Inflammatory macrophage treated with lipopolysaccharide for 4 hours (primary cell): ENCODE measurements around the gene CLPTM1L.
"Not testable (repeated sequence)": the region's sequence is repeated elsewhere in the genome, so short reads cannot be mapped to it uniquely, and the experiment has no call there.

Experiments used
- DNase-seq: peaks from one replicate; pipeline ENCODE4 v3.0.0-alpha.2; 2020

Gene CLPTM1L

GRCh38 chr5:1285883-1286291, 59.0 kb downstream of the CLPTM1L start:
- no peak for DNase-seq

- no peak for DNase-seq
Observed at GRCh38 chr5:1285141-1285540, 59.8 kb downstream of the CLPTM1L start.

DNA sequence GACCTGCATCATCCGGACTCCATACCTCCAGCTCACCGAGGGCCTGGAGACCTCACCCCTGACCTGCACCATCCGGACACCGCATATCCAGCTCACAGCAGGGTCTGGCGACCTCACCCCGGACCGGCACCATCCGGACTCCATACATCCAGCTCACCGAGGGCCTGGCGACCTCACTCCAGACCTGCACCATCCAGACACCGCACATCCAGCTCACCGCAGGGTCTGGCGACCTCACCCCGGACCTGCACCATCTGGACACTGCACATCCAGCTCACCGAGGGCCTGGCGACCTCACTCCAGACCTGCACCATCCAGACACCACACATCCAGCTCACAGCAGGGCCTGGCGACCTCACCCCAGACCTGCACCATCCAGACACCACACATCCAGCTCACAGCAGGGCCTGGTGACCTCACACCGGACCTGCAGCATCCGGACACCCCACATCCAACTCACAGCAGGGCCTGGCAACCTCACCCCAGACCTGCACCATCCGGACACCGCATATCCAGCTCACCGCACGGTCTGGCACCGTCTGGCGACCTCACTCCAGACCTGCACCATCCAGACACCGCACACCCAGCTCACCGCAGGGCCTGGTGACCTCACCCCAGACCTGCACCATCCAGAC, 60.4 kb downstream of the CLPTM1L start:
- not testable (repeated sequence) for DNase-seq

DNA sequence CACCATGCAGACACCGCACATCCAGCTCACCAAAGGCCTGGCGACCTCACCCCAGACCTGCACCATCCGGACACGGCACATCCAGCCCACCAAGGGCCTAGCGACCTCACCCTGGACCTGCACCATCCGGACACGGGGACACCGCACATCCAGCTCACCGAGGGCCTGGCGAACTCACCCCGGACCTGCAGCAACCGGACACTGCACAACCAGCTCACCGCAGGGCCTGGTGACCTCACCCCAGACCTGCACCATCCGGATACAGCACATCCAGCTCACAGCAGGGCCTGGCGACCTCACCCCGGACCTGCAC, 61.2 kb downstream of the CLPTM1L start:
- not testable (repeated sequence) for DNase-seq

DNA sequence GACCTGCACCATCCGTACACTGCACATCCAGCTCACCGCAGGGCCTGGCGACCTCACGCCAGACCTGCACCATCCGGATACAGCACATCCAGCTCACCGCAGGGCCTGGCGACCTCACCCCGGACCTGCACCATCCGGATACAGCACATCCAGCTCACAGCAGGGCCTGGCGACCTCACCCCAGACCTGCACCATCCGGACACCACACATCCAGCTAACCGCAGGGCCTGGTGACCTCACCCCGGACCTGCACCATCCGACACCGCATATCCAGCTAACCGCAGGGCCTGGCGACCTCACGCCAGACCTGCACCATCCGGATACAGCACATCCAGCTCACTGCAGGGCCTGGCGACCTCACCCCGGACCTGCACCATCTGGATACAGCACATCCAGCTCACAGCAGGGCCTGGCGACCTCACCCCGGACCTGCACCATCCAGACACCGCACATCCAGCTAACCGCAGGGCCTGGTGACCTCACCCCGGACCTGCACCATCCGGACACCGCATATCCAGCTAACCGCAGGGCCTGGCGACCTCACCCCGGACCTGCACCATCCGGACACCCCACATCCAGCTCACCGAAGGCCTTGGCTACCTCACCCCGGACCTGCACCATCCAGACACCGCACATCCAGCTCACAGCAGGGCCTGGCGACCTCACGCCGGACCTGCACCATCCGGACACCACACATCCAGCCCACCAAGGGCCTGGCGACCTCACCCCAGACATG, 61.7 kb downstream of the CLPTM1L start:
- not testable (repeated sequence) for DNase-seq

DNA sequence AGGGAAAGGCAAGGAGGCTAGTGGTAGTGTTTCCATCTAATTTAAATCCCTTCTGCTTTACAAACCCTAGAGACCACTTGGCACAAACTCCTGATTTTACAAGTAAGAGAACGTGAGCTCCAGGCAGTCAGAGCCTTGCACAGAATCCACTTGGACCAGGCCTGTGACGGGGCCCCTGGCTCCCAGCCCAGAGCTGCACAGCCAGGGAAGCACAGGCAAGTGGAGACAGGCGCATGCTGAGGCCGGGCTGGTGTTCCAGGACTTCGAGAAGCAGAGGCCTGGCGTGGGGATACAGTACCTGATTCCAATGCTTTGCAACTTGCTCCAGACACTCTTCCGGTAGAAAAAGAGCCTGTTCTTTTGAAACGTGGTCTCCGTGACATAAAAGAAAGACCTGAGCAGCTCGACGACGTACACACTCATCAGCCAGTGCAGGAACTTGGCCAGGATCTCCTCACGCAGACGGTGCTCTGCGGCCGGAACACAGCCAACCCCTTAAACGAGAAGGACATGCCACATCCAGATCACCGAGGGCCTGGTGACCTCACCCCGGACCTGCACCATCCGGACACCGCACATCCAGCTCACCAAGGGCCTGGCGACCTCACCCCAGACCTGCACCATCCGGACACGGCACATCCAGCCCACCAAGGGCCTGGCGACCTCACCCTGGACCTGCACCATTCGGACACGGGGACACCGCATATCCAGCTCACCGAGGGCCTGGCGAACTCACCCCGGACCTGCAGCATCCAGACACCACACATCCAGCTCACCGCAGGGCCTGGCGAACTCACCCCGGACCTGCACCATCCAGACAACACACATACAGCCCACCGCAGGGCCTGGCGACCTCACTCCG, 62.5 kb downstream of the CLPTM1L start:
- no peak for DNase-seq

DNA sequence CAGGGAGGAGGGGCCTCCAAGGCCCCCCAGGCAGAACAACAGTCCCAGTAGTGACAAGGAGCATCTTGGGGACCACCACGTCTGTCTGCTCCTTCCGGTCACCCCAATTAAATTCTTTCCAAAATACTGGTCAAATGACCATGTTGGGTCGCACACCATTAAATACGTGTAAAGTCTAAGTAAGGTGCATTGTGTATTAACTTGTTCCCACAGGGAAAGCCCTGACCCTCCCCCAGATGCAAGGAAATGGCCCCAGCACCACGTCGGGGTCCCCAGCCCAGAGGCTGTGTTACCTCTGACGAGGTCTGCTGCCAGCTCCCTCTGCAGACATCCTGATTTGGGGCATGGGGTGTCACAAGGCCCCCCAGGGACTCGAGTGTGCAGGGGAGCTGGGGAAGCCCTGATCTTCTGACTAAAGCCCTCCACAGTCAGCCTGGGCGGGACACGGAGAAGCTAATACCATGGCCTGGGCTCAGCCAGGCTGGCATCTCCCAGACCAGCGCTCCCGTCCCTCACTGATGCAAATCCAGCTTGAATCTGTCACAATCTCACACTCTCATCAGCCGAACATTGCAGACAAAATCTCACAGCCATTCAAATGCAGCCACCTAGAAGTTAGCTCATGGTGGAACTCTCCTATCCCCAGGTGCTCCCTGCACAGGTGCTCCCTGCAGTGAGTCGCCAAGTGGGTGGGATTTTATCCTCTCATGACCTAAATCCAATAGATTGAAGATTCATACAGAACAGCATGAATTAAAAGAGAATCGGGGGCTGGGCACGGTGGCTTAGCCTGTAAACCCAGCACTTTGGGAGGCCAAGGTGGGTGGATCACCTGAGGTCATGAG, 63.6 kb downstream of the CLPTM1L start:
- no peak for DNase-seq

DNA sequence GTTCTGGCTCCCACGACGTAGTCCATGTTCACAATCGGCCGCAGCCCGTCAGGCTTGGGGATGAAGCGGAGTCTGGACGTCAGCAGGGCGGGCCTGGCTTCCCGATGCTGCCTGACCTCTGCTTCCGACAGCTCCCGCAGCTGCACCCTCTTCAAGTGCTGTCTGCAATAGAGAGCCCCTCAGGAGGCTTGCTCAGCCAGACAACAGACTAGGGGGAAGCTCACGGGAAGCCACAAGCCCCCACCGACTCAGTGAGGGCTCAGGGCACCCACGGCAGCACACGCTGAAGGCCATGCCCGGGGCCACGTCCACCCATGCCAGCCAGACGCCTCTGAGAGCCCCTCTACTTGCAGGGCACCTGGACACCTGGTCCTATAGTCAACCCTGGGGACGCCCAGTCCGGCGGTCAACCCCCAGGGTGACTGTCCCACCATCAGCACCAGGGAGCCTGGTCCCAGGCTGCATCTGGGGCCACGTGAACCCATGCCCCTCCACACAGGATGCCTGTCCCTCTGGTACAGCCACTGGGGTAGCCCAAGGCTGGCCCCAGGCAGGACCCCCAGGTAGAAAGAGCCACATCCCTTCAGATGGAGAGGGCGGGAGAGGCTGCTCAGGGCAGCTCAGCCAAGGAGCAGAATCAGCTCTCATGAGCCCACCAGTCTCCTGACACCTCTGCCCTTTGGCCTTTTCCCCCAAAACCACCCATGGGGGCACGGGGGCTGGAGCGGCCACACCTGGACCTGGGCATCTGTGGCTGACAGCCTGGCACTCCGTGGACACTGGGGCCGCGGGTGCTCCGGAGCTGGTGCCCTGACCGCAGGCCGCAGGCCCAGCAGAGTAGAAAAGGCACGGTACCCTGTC, 64.5 kb downstream of the CLPTM1L start:
- no peak for DNase-seq

GRCh38 chr5:1279443-1280151, 65.3 kb downstream of the CLPTM1L start:
- no peak for DNase-seq

GRCh38 chr5:1278656-1279442, 66.0 kb downstream of the CLPTM1L start:
- no peak for DNase-seq

DNA sequence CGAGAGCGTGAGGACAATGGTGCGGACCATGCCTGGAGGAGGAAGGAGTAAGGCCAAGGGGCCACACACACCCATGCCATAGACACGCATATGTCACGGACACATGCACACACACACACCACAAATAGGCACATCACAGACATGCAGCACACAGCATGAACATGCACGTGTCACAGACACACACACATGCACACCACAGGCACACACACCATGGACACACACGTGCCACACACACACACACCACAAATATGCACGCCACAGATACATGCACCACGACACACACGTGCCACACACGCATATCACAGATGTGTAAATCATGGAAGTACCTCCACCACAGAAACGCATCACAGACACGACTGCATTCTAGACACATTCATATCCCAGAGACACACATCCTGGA, 66.7 kb downstream of the CLPTM1L start:
- no peak for DNase-seq

- DNase-seq: no peak
Observed at GRCh38 chr5:1277781-1278180, 67.1 kb downstream of the CLPTM1L start.

- no peak for DNase-seq
Observed at GRCh38 chr5:1277331-1277730, 67.6 kb downstream of the CLPTM1L start.

GRCh38 chr5:1276930-1277329, 68.0 kb downstream of the CLPTM1L start:
- DNase-seq: no peak

DNA sequence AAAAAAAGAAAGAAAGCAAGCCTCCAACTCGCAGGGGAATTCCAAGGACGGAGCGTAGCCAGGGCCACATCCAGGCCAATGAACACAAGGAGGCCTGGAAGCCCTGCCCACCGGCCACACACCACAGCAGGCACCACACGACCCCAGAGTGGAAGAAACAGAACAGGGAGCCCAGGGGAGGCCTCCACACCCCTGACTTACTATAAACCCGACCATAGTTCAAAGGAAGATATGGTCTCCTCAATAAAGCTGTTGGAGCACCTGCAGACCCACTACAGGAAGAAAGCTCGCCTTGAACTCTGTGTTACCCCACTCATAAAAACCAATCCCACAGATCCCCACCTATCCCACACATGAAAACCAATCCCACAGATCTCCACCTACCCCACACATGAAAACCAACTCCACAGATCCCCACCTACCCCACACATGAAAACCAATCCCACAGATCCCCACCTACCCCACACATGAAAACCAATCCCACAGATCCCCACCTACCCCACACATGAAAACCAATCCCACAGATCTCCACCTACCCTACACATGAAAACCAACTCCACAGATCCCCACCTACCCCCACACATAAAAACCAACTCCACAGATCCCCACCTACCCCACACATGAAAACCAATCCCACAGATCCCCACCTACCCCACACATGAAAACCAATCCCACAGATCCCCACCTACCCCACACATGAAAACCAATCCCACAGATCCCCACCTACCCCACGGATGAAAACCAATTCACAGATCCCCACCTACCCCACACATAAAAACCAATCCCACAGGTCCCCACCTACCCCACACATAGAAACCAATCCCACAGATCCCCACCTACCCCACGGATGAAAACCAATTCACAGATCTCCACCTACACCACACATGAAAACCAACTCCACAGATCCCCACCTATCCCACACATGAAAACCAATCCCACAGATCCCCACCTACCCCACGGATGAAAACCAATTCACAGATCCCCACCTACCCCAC, 69.2 kb downstream of the CLPTM1L start:
- DNase-seq: not testable (repeated sequence)

DNA sequence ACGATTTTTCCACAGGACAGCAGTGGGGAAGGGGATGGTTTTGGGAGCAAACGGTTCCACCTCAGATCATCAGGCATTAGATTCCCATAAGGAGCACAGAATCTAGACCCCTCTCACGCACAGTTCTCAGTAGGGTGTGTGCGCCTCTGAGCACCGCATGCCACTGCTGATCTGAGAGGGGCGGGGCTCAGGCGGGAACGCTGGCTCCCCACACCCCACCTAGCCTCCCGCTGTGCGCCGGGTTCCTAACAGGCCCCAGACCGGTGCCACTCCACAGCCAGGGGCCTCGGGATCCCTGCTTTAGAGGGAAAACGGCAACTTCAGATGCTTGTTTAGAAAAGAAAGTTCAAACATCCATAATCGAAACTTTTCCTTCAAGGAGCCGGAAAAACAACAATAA, 70.4 kb downstream of the CLPTM1L start:
- no peak for DNase-seq

- DNase-seq: no peak
Observed at GRCh38 chr5:1273745-1274144, 71.2 kb downstream of the CLPTM1L start.

DNA sequence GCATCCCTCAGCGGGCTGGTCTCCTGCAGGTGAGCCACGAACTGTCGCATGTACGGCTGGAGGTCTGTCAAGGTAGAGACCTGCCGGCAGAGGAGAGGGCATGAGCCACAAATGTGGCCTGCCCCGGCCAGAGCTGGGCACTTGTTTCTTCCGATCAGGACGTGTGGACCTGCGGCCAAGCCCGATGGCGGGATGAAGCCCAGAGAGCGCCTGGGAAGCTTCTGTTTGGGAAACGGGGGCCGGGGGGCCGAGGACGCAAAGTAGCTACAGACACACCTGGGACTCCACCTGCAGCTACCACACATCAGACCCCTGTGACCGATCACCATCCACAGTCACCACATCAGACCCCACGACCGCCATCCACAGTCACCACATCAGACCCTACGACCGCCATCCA, 72.7 kb downstream of the CLPTM1L start:
- no peak for DNase-seq
